Suprapubic skin (tissue), 3 donors: ENCODE measurements around the gene USO1.

Source experiments
- CTCF ChIP-seq, 2 donors: fragments of 200-600 bp in 1 of 2; fragments of 450-650 bp in 1 of 2; sonication (generic) in 1 of 2; IDR thresholded peaks; one replicate each; pipeline ENCODE4 v1.5.1; 2016 to 2019; ENCODE audit warnings: antibody characterized with exemption in 2 of 2, mild to moderate bottlenecking in 1 of 2, moderate library complexity in 1 of 2
- POLR2A ChIP-seq, 2 donors: fragments of 450-650 bp; IDR thresholded peaks; one replicate each; pipeline ENCODE4 v1.6.1; 2017; ENCODE audit warnings: antibody characterized with exemption in 2 of 2, mild to moderate bottlenecking in 2 of 2, moderate library complexity in 2 of 2

GRCh38 chr4:75752637-75753036, 28.3 kb downstream of the USO1 start:
- TF ChIP-seq CTCF (IDR thresholded peaks at IDR 0.05): no peak
- no peak for TF ChIP-seq POLR2A (IDR thresholded peaks at IDR 0.05)
